Keratinocyte (primary cell): ENCODE results near the gene NOS3. TPM values are rescaled to one million over a fixed set of nuclear protein-coding genes. Genes with fewer than 3 reads are reported as not detected.

Source experiments
- DNase-seq: peaks from one replicate; pipeline ENCODE4 v3.0.0-alpha.2; 2011; ENCODE audit warnings: low read depth, missing footprints, low spot score
- FAIRE-seq: peaks from 2 replicates; lab custom pipeline; 2011; peaks lifted over from hg19 to GRCh38; lab: Jason Lieb, UNC
- H2AFZ ChIP-seq: 2 replicates; pipeline ENCODE4 v1.6.0; 2012; ENCODE audit warnings: low read length, control low read depth, inconsistent platforms; ENCODE audit not compliant: control insufficient read depth
- H3K27ac ChIP-seq: 2 replicates; pipeline ENCODE4 v1.5.1; 2011; ENCODE audit warnings: low read length; ENCODE audit not compliant: control insufficient read depth, insufficient read depth
- H3K27me3 ChIP-seq: 3 replicates; pipeline ENCODE4 v1.6.0; 2011; ENCODE audit warnings: low read length; ENCODE audit not compliant: control insufficient read depth, insufficient read depth; ENCODE audit errors: extremely low read depth
- H3K36me3 ChIP-seq, 2 experiments: 2 replicates in 1 of 2; 3 replicates in 1 of 2; pipeline ENCODE4 v1.5.1; 2011; ENCODE audit warnings: low read length in 2 of 2, mild to moderate bottlenecking in 1 of 2; ENCODE audit not compliant: control insufficient read depth in 2 of 2, insufficient read depth in 2 of 2; ENCODE audit errors: extremely low read depth in 1 of 2
- H3K4me1 ChIP-seq: 3 replicates; pipeline ENCODE4 v1.5.1; 2011; ENCODE audit warnings: low read length; ENCODE audit not compliant: control insufficient read depth, insufficient read depth; ENCODE audit errors: extremely low read depth
- H3K4me2 ChIP-seq: 3 replicates; pipeline ENCODE4 v1.6.0; 2011; ENCODE audit warnings: low read depth, low read length; ENCODE audit not compliant: control insufficient read depth, insufficient read depth; ENCODE audit errors: extremely low read depth
- H3K4me3 ChIP-seq, 3 experiments: fragments of 200-600 bp in 1 of 3; sonication (generic) in 1 of 3; 2 replicates in 2 of 3; 3 replicates in 1 of 3; pipeline ENCODE4 v1.5.1; 2011 to 2016; ENCODE audit warnings: low read length in 3 of 3, mild to moderate bottlenecking in 3 of 3, control low read depth in 2 of 3, inconsistent platforms in 1 of 3, low read depth in 1 of 3, mixed read lengths in 1 of 3, mixed run types in 1 of 3, moderate library complexity in 1 of 3; ENCODE audit not compliant: control insufficient read depth in 2 of 3, insufficient read depth in 2 of 3; ENCODE audit errors: extremely low read depth in 1 of 3
- H3K79me2 ChIP-seq: 2 replicates; pipeline ENCODE4 v1.6.0; 2012; ENCODE audit warnings: low read length; ENCODE audit not compliant: control insufficient read depth, insufficient read depth
- H3K9ac ChIP-seq: 3 replicates; pipeline ENCODE4 v1.6.0; 2011; ENCODE audit warnings: low read length; ENCODE audit not compliant: control insufficient read depth, insufficient read depth; ENCODE audit errors: extremely low read depth
- H3K9me1 ChIP-seq: 3 replicates; pipeline ENCODE4 v1.6.0; 2011; ENCODE audit warnings: low read length; ENCODE audit not compliant: control insufficient read depth, insufficient read depth; ENCODE audit errors: extremely low read depth
- H3K9me3 ChIP-seq: 2 replicates; pipeline ENCODE4 v1.5.1; 2012; ENCODE audit warnings: low read depth, low read length; ENCODE audit not compliant: control insufficient read depth
- H4K20me1 ChIP-seq: 3 replicates; pipeline ENCODE4 v1.6.0; 2011; ENCODE audit warnings: low read length; ENCODE audit not compliant: control insufficient read depth, insufficient read depth; ENCODE audit errors: extremely low read depth
- EZH2 ChIP-seq: IDR thresholded peaks from one replicate; pipeline ENCODE4 v1.6.1; 2012; ENCODE audit warnings: inconsistent platforms, mild to moderate bottlenecking, low read length, moderate library complexity
- dilution Hi-C: fragments of 300-500 bp; cut with MboI; formaldehyde crosslinking; loops from one replicate; pipeline ENCODE4 v1.7.0; 2020; ENCODE audit warnings: low sequenced_read_pairs; ENCODE audit not compliant: extremely low pct_ligation_motif_present
- polyA plus RNA-seq, 5 experiments: library from polyadenylated mRNA; depleted of rRNA in 3 of 5; stranded (reverse) in 3 of 5; stranded (forward) in 1 of 5; unstranded in 1 of 5; fragments of >200 nt; gene quantifications; 1 replicate in 1 of 5; 2 replicates in 3 of 5; 3 replicates in 1 of 5; pipeline versions ENCODE4 v1.2.1 to v1.2.3, GENCODE V29; 2011 to 2012; ENCODE audit warnings: missing spikeins in 2 of 5, low read depth in 1 of 5, low replicate concordance in 1 of 5
- TF ChIP-seq, protein P1 (sequence below), 3 experiments: IDR thresholded peaks in 1 of 3; conservative IDR thresholded peaks in 1 of 3; optimal IDR thresholded peaks in 1 of 3; 2 replicates in 2 of 3; 3 replicates in 1 of 3; pipeline versions ENCODE3 to v1.5.1; 2011; ENCODE audit warnings: low read length in 3 of 3, mild to moderate bottlenecking in 3 of 3, moderate library complexity in 2 of 3, control low read depth in 1 of 3, inconsistent platforms in 1 of 3; ENCODE audit not compliant: insufficient read depth in 2 of 3; ENCODE audit errors: extremely low read depth in 1 of 3

The NOS3 gene
- polyA plus RNA-seq, 1 donor (not counting 4 experiments of a cell fraction or from before 2014, with no cell fraction given) = 0.77 TPM

- Histone ChIP-seq H3K9me3 (peaks cover 12% of the 10 kb centered on the region), H3K9me1 (no peaks in the 10 kb centered on the region), H3K36me3 (no peaks in the 10 kb centered on the region), H3K27ac (no peak overlapping the region), H3K4me2 (no peak overlapping the region), H3K27me3 (no peaks in the 10 kb centered on the region), H3K4me3 (no peak overlapping the region), H3K79me2 (no peaks in the 10 kb centered on the region), H3K9ac (no peak overlapping the region), H4K20me1 (no peaks in the 10 kb centered on the region), H3K4me1 (no peaks in the 10 kb centered on the region), H2AFZ (no peak overlapping the region)
- dilution Hi-C loops = no loop called here
- no peak for DNase-seq
- no peak for FAIRE-seq
- TF ChIP-seq, protein P1, sequence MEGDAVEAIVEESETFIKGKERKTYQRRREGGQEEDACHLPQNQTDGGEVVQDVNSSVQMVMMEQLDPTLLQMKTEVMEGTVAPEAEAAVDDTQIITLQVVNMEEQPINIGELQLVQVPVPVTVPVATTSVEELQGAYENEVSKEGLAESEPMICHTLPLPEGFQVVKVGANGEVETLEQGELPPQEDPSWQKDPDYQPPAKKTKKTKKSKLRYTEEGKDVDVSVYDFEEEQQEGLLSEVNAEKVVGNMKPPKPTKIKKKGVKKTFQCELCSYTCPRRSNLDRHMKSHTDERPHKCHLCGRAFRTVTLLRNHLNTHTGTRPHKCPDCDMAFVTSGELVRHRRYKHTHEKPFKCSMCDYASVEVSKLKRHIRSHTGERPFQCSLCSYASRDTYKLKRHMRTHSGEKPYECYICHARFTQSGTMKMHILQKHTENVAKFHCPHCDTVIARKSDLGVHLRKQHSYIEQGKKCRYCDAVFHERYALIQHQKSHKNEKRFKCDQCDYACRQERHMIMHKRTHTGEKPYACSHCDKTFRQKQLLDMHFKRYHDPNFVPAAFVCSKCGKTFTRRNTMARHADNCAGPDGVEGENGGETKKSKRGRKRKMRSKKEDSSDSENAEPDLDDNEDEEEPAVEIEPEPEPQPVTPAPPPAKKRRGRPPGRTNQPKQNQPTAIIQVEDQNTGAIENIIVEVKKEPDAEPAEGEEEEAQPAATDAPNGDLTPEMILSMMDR (optimal IDR thresholded peaks at IDR 0.05 in 1 of 3, IDR thresholded peaks at IDR 0.05 in 1 of 3, conservative IDR thresholded peaks at IDR 0.05 in 1 of 3; ENCODE audit: extremely low read depth in 1 of 3, insufficient read depth in 2 of 3, low read length in 3 of 3) = no peak
- no peak for TF ChIP-seq EZH2
Observed at GRCh38 chr7:150989456-150989855, 1.4 kb upstream of the NOS3 start.

GRCh38 chr7:150992051-150992640, 1.3 kb downstream of the NOS3 start:
- H3K36me3 ChIP-seq = no peaks in the 10 kb centered on the region
- FAIRE-seq = no peak
- no peak overlapping the region for H3K27ac ChIP-seq
- H3K4me3 ChIP-seq = no peak overlapping the region
- no peaks in the 10 kb centered on the region for H4K20me1 ChIP-seq
- no peaks in the 10 kb centered on the region for H3K27me3 ChIP-seq
- dilution Hi-C loops = no loop called here
- no peak overlapping the region for H2AFZ ChIP-seq
- TF ChIP-seq, protein P1 (optimal IDR thresholded peaks at IDR 0.05 in 1 of 3, IDR thresholded peaks at IDR 0.05 in 1 of 3, conservative IDR thresholded peaks at IDR 0.05 in 1 of 3; ENCODE audit: extremely low read depth in 1 of 3, insufficient read depth in 2 of 3, low read length in 3 of 3) = no peak
- no peak for TF ChIP-seq EZH2
- H3K9me3 ChIP-seq = peaks cover 12% of the 10 kb centered on the region
- H3K4me2 ChIP-seq = no peak overlapping the region
- no peak for DNase-seq
- H3K4me1 ChIP-seq = no peaks in the 10 kb centered on the region
- H3K79me2 ChIP-seq = no peaks in the 10 kb centered on the region
- H3K9me1 ChIP-seq = no peaks in the 10 kb centered on the region
- no peak overlapping the region for H3K9ac ChIP-seq
